HepG2 (cell line): ENCODE measurements around the gene CSNK2A1. TPM values are rescaled to one million over a fixed set of nuclear protein-coding genes. Genes with fewer than 3 reads are reported as not detected.

ENCODE experiments used
- CEBPB ChIP-seq: IDR thresholded peaks from 2 replicates; pipeline ENCODE4 v1.6.1; 2011; ENCODE audit warnings: low read depth, low read length, improper control_type of control experiment, borderline replicate concordance
- CREBL2 ChIP-seq: sonication (generic); formaldehyde crosslinking; IDR thresholded peaks from 2 replicates; pipeline ENCODE4 v1.8.1; 2023; ENCODE audit warnings: missing genetic modification reagents, mild to moderate bottlenecking, borderline replicate concordance
- EP300 ChIP-seq, 3 experiments: sonication (generic) in 1 of 3; formaldehyde crosslinking in 1 of 3; IDR thresholded peaks; 2 replicates each; pipeline versions ENCODE4 v1.5.1 to v1.6.1; 2011 to 2020; ENCODE audit warnings: low read depth in 2 of 3, low read length in 2 of 3, borderline replicate concordance in 1 of 3, improper control_type of control experiment in 1 of 3, mild to moderate bottlenecking in 1 of 3, missing genetic modification reagents in 1 of 3, moderate library complexity in 1 of 3
- FOSL2 ChIP-seq: sonication (generic); formaldehyde crosslinking; IDR thresholded peaks from 2 replicates; pipeline ENCODE4 v1.4.0; 2020; ENCODE audit warnings: missing genetic modification reagents
- HHEX ChIP-seq: IDR thresholded peaks from 2 replicates; pipeline ENCODE4 v1.6.1; 2016; ENCODE audit warnings: control low read depth
- HNF4A ChIP-seq: sonication (generic); formaldehyde crosslinking; IDR thresholded peaks from 2 replicates; pipeline ENCODE4 v1.4.0; 2020; ENCODE audit warnings: missing genetic modification reagents
- HNRNPUL1 ChIP-seq: fragments of 200-400 bp; formaldehyde crosslinking; IDR thresholded peaks from 2 replicates; pipeline ENCODE4 v1.6.1; 2017; ENCODE audit warnings: low read depth, mild to moderate bottlenecking, low read length, moderate library complexity
- HOXD1 ChIP-seq: sonication (generic); formaldehyde crosslinking; IDR thresholded peaks from 2 replicates; pipeline ENCODE4 v1.5.0; 2020; ENCODE audit warnings: missing genetic modification reagents
- KLF15 ChIP-seq: sonication (generic); formaldehyde crosslinking; IDR thresholded peaks from 2 replicates; pipeline ENCODE4 v1.8.1; 2023; ENCODE audit warnings: borderline replicate concordance, mild to moderate bottlenecking, inconsistent platforms, missing genetic modification reagents, mixed read lengths
- NBN ChIP-seq: fragments of 450-650 bp; conservative IDR thresholded peaks from 2 replicates; pipeline ENCODE4 v1.6.1; 2017
- PAF1 ChIP-seq: IDR thresholded peaks from 2 replicates; pipeline ENCODE4 v1.6.1; 2016; ENCODE audit warnings: missing genetic modification reagents, missing compliant biosample characterization
- RAD21 ChIP-seq: fragments of 450-650 bp; formaldehyde crosslinking; IDR thresholded peaks from 2 replicates; pipeline ENCODE4 v1.5.0; 2020; ENCODE audit warnings: mild to moderate bottlenecking
- RBM22 ChIP-seq: fragments of 200-400 bp; formaldehyde crosslinking; optimal IDR thresholded peaks from 2 replicates; pipeline ENCODE3; 2017; ENCODE audit warnings: mild to moderate bottlenecking, low read length, moderate library complexity
- SAFB2 ChIP-seq: sonication (generic); formaldehyde crosslinking; IDR thresholded peaks from 2 replicates; pipeline ENCODE4 v1.5.1; 2020; ENCODE audit warnings: missing genetic modification reagents, low read depth, mild to moderate bottlenecking, borderline replicate concordance
- SAP130 ChIP-seq: IDR thresholded peaks from 2 replicates; pipeline ENCODE4 v1.6.1; 2016; ENCODE audit warnings: low read depth
- SCMH1 ChIP-seq: sonication (generic); formaldehyde crosslinking; IDR thresholded peaks from 2 replicates; pipeline ENCODE4 v1.9.0; 2021; ENCODE audit warnings: missing genetic modification reagents, mild to moderate bottlenecking, borderline replicate concordance
- TEF ChIP-seq: sonication (generic); formaldehyde crosslinking; IDR thresholded peaks from 2 replicates; pipeline ENCODE4 v1.5.0; 2020; ENCODE audit warnings: missing genetic modification reagents
- TFAP4 ChIP-seq: sonication (generic); IDR thresholded peaks from 2 replicates; pipeline ENCODE4 v1.6.1; 2016; ENCODE audit warnings: low read depth, borderline replicate concordance
- WIZ ChIP-seq: sonication (generic); formaldehyde crosslinking; IDR thresholded peaks from 2 replicates; pipeline ENCODE4 v1.5.1; 2020; ENCODE audit warnings: mild to moderate bottlenecking, missing genetic modification reagents
- YEATS2 ChIP-seq: sonication (generic); formaldehyde crosslinking; IDR thresholded peaks from 2 replicates; pipeline ENCODE4 v1.4.0; 2020; ENCODE audit warnings: missing genetic modification reagents, borderline replicate concordance
- ZNF30 ChIP-seq: sonication (generic); formaldehyde crosslinking; IDR thresholded peaks from 2 replicates; pipeline ENCODE4 v1.5.0; 2020; ENCODE audit warnings: mild to moderate bottlenecking, missing genetic modification reagents
- ZNF496 ChIP-seq: sonication (generic); formaldehyde crosslinking; IDR thresholded peaks from 2 replicates; pipeline ENCODE4 v1.8.1; 2023; ENCODE audit warnings: mild to moderate bottlenecking, moderate library complexity, missing genetic modification reagents; ENCODE audit not compliant: insufficient replicate concordance
- ZNF570 ChIP-seq: sonication (generic); formaldehyde crosslinking; IDR thresholded peaks from 2 replicates; pipeline ENCODE4 v1.4.0; 2020; ENCODE audit warnings: mild to moderate bottlenecking, missing genetic modification reagents, borderline replicate concordance
- ZNF577 ChIP-seq: sonication (generic); formaldehyde crosslinking; IDR thresholded peaks from 2 replicates; pipeline ENCODE4 v1.4.0; 2020; ENCODE audit warnings: mild to moderate bottlenecking, low read depth, missing genetic modification reagents, borderline replicate concordance
- ZNF597 ChIP-seq: sonication (generic); formaldehyde crosslinking; IDR thresholded peaks from 2 replicates; pipeline ENCODE4 v1.5.0; 2020; ENCODE audit warnings: missing genetic modification reagents
- ZSCAN21 ChIP-seq: sonication (generic); formaldehyde crosslinking; IDR thresholded peaks from 2 replicates; pipeline ENCODE4 v1.8.0; 2022; ENCODE audit warnings: mild to moderate bottlenecking, missing genetic modification reagents, moderate library complexity, borderline replicate concordance
- polyA plus RNA-seq, 8 experiments: library from polyadenylated mRNA; depleted of rRNA in 3 of 8; stranded (reverse) in 7 of 8; unstranded in 1 of 8; fragments of >200 nt; fragmentation: Illumina TruSeq in 4 of 8; extraction: Trizol in 4 of 8; gene quantifications; 2 replicates each; pipeline versions ENCODE4 v1.2.1 to v1.2.3, GENCODE V29; 2011 to 2016; ENCODE audit warnings: low read depth in 4 of 8, missing spikeins in 1 of 8, mixed read lengths in 1 of 8; ENCODE audit not compliant: insufficient read depth in 1 of 8
- total RNA-seq, 5 experiments: library from RNA; depleted of rRNA; stranded (reverse); fragments of >200 nt; fragmentation: Illumina TruSeq; extraction: Trizol; gene quantifications; 2 replicates each; pipeline ENCODE4 v1.2.3, GENCODE V29; 2016; ENCODE audit warnings: low read depth in 1 of 5

The CSNK2A1 gene
- total and polyA plus RNA-seq, 2 of the 13 experiments (the other 11 are each of a cell fraction or from before 2014, with no cell fraction given), result 153 to 231 TPM

GRCh38 chr20:462199-462991, 81.2 kb downstream of the CSNK2A1 start, which contains the start of gene TBC1D20 (continued):
- TF ChIP-seq EP300 (IDR thresholded peaks at IDR 0.05; ENCODE audit: low read depth in 2 of 2, low read length in 2 of 2), result peak in 1 of 2 experiments; percentile 61; a peak in 1 of 4 replicates
- no peak for TF ChIP-seq EP300 (CRISPR knock-in tag; IDR thresholded peaks at IDR 0.05; ENCODE audit: borderline replicate concordance)
- TF ChIP-seq FOSL2 (CRISPR knock-in tag), result peak; percentile 36; the same call in 1 of the 2 replicates
- no peak for TF ChIP-seq ZNF597 (CRISPR knock-in tag)
- no peak for TF ChIP-seq ZNF30
- no peak for TF ChIP-seq HHEX
- peak; percentile 37 for TF ChIP-seq RAD21
- no peak for TF ChIP-seq NBN
- peak; percentile 71; the same call in 1 of the 2 replicates for TF ChIP-seq SAFB2 (CRISPR knock-in tag)
- no peak for TF ChIP-seq CEBPB
- peak; percentile 74; the same call in 1 of the 2 replicates for TF ChIP-seq HOXD1
- no peak for TF ChIP-seq SCMH1 (CRISPR knock-in tag)
- TF ChIP-seq YEATS2 (CRISPR knock-in tag), result no peak
- TF ChIP-seq PAF1 (CRISPR knock-in tag), result no peak
- TF ChIP-seq ZNF496 (CRISPR knock-in tag), result no peak
- TF ChIP-seq KLF15, result no peak
- TF ChIP-seq ZNF570 (CRISPR knock-in tag), result no peak
- no peak for TF ChIP-seq CREBL2 (CRISPR knock-in tag)
- no peak for TF ChIP-seq ZNF577
- no peak for TF ChIP-seq HNF4A (CRISPR knock-in tag)
- no peak; the same call in 1 of the 2 replicates for TF ChIP-seq ZSCAN21 (CRISPR knock-in tag)
- no peak for TF ChIP-seq RBM22
- TF ChIP-seq TEF (CRISPR knock-in tag), result peak; percentile 15; the same call in 1 of the 2 replicates
- peak; percentile 86 for TF ChIP-seq SAP130 (CRISPR knock-in tag)
- TF ChIP-seq TFAP4, result peak; percentile 76
- TF ChIP-seq WIZ (CRISPR knock-in tag), result no peak; the same call in 1 of the 2 replicates
- TF ChIP-seq HNRNPUL1, result no peak
